Measurements from ENCODE around the gene TDRD9.

GRCh38 chr14:103910262-103910935 lies 17.9 kb upstream of the TDRD9 start:
- TF ChIP-seq CTCF (IDR thresholded peaks at IDR 0.05; ENCODE audit: low read length) (peak; percentile 47), EZH2 (optimal IDR thresholded peaks at IDR 0.05; ENCODE audit: low read depth, low read length) (no peak), EZH2phosphoT487 (IDR thresholded peaks at IDR 0.05; ENCODE audit: low read length) (no peak)

All from MM.1S (cell line).